Stimulated activated CD4-positive, alpha-beta T cell treated with anti-CD3 and anti-CD28 coated beads, Interleukin-1b, Interleukin-23, amount 100 ng/mL, for 48 hours (primary cell): ENCODE measurements around the gene PCTP.

Experiments used
- DNase-seq: peaks from one replicate; pipeline ENCODE4 v3.0.0-alpha.2; 2020

The PCTP gene

DNA sequence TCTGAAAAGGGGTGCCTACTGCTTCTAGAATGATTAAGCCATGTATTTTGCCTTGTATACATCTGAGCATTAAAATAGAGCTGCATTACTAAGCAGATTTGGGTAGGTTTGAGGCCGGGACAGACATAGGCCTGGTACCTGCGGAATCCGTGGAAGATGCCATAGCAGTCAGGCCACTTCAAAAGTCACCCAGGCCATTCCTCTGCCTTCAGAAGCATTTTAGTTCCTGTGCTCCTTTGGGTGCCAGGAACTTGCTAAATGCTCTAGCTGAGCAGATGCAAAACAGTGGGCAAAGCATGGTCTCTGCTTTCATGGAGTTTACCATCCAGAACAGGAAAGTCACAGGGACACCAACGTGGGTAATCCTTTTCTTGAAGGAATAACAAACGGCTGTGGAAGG, 22.5 kb upstream of the PCTP start:
- no peak for DNase-seq

DNA sequence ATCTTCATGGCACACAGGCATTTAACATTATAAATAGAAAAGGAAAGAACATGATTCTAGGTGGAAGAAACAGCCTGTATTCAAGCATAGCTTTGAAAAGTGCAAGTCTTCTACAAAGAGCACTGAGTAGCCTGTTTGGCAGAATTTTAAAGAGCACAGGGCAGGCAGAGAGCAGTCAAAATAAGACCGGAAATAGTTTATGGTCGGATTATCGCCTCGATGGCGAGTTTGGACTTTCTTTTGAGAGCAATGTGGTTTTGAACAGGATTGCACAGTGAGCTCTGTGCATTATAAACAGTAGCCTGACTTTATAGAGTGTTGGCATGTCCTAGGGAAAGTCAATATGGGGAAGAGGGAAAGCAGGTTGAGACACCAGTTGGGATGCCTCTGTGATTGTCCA, 22.0 kb upstream of the PCTP start:
- DNase-seq, result no peak

DNA sequence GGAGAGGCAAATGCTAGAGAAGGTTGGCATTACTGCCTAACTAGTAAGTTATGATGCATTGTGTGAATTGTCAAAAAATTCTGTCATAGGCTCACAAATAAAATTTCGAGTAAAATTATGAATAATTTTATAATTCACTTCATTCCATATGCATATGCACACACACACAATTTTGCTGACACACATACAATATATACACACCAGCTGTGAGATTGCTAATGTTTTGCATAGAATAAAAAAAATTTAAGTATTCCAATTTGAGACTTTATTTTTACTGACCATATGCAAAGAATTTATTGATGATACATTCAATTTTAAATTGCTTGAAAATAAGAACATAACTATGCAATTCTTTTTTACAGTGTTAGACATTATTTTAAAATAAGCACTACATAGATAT, 21.4 kb upstream of the PCTP start:
- DNase-seq, result no peak

DNA sequence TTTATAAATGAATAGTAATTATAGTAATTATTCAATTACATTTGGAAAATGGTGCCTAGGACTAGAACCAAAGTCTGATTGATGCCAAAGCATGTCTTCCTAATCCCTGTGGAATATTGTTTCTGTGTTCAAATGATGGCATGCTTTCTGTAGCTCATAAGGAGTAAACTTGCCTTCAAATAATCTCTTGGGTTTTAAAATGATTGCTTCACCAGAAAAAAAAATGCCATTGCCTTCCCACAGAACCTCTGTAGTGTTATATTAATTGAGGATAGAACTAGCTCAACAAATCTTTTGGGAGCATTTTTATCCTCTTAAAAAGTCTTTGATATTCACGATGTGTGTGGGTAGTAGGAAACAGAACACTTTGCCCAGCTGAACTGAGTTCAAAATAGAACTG, 20.5 kb upstream of the PCTP start:
- DNase-seq, result no peak

DNA sequence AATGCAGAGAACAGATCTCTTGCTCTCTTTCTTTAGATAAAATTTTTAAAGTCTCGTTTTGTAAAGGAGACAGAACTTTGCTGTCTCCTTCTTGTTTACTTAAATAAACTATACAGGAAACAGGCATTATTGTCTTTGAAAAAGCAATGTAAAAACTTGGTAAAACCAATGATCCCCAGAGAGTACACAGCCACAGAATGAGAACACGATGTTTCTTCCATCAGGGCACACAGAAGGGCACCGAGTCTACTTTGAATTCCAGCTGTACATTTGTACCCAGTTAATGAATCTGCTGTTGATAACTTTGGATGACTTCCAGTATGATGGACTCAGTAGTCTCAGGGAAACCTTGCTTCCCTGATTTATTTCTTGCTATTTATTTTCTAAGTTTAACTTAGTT, 20.0 kb upstream of the PCTP start:
- no peak for DNase-seq

DNA sequence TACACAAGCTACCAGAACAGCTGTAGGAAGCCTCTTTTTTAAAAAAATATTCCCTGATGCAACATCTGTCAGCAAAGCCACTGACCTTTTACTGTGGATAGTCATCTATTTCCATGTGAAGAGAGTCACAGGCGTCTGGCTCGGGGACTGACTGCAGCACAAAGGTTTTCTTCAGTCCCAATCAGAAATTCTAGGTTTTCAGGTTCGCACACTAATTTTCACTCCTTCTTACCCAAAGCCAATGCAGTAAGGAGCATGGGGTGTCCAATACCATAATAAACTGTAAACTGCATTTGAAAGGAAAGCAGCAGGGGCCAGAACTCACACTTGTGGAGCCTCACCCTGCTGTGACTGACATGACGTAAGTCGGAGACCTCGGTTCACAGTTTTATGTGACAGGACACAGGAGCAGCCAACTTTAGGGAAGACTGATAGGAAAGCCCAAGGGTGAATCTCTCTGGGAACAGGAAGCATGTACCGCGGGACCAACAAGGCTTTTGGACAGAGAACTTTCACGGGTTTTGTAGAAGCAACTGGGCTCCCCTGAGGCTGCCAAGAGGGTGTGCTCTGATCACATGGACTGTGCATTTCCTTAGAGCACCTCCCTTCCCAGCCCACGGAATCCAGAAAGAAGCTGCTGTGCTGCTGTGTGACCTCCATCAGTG, 19.1 kb upstream of the PCTP start:
- DNase-seq, result no peak

DNA sequence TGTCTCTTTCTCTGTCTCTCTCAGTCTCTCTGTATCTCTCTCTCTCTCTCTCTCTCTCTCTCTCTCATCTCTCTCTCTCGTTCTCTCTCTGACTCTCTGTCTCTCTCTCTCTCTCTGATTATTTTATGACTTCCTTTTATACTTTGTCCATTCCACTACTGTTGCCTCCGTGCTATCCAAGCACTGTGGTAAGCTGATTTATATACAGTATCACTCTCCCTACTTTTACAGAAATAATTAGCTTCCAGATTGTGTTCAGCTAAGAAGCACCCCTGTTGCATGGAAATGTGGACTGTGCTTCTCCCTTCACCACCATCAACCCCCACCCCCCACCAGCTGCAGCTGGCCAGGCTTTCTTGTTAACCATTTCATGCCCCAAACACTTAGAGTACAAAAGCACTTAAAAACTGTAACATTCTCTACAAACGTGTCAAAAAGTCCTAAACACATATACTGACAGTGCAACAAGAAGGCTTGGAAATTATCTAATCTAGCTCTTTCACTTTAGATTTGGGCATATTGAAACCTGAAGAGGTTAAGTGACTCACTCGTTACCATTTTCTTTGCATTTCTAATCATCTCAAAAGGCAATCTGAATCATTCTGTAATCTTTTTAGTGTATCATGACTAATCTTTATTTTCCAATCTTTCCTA, 16.6 kb upstream of the PCTP start:
- DNase-seq, result no peak

DNA sequence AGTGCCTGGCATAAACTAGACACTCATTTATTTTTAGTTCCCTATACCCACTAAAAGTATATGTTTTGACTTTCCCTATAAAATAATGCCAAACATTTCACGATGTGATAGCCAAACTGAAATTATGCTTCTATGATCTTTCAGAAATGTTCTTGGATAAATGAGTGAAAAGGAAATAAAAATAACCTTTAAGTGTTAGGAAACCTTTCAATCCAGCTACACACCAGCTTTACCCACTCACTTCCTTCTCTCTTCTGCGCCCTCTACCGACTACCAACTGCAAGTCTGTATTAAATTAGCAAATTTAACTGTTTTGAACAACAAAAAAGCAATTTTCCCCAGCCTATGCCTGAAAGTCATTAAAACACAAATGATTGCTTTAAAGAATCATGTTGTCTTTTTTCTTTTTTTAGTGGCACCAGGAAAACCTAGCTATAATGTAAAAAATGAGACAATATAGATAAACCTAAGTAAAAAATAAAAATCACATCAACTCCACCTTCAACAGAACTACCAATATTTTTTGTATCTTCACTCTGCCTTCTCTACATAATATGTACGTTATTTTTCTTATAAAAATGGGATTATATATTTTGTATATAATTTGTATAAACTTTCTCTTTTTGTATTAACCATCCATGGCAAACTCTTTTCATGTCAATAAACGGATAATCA, 15.0 kb upstream of the PCTP start:
- peak; percentile 31 for DNase-seq

DNA sequence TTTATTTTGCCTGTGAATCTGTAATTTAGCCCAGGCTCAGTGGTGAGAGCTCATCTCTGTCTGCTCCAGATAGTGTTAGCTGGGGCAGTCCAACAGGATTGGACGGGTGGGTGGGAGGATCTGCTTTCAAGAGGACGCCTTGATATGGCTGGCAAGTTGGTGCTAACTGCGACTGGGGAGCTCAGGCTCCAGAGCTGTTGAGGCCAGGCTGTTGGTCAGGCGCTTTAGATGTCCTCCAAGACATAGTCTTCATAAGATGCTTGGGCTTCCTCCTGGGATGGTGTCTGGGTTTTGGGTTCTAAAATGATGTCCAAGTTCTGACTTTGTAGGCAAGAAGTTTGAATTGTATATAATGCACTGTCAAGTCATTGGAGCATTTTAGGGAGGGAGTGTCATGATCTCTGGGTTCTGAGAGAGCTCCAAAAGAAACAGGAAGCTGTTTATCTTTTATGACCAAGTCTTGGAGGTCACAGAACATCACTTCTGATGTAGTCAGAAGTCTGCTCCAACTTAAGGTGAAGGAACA, 12.8 kb upstream of the PCTP start:
- DNase-seq, result no peak

DNA sequence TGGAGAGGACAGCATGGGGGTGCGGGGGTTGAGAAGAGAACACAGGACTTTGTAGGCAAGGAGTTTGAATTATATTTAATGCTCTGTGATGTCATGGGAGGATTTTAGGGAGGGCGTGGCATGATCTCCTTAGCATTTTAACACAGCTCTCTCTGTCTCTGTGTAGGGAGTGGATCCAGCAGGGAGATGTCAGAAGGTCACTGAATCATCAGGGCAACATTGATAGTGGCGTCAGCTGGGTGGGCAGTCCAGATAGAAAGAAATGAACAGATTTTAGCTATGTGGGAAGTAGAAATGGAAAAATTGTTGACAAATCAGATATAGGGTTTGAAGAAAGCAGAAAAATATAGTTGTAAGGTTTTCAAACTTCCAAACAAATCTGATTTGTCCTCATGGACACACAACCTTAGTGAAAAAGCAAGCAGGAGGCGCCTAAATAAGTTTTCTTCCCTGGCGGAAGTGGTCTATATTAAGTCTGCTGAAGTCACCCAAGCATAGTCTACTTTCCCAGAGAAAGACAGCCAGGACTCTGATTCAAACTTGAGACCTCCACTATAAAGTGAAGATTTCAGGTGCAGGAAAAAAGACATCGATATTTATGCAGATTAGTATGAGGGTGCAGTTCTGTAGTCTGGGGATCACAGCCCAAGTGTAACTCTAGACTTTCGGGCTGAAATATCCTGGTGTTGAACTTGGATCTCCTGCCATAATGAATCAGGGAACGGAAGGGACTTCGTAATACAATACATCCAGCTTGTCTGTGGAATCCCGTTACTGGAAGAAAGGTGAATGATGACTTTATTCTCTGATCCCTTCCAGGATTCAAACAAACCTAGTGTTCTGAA, 10.1 kb upstream of the PCTP start:
- DNase-seq, result no peak

DNA sequence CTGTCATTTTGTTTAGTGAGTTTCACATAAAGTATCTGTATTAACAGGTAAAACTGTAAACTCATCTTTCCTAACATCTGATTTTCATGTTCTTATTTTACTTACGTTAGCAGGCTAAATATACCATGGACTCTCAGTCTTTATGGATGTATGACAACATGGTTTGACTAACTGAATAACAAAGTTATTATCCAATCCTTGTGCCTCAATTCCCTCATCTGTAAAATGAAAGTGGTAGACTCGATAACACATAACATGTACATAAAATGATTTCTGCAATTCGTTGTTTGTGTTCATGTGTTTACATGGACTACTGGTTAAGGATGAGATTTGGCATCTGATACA, 9.5 kb upstream of the PCTP start:
- no peak for DNase-seq

DNA sequence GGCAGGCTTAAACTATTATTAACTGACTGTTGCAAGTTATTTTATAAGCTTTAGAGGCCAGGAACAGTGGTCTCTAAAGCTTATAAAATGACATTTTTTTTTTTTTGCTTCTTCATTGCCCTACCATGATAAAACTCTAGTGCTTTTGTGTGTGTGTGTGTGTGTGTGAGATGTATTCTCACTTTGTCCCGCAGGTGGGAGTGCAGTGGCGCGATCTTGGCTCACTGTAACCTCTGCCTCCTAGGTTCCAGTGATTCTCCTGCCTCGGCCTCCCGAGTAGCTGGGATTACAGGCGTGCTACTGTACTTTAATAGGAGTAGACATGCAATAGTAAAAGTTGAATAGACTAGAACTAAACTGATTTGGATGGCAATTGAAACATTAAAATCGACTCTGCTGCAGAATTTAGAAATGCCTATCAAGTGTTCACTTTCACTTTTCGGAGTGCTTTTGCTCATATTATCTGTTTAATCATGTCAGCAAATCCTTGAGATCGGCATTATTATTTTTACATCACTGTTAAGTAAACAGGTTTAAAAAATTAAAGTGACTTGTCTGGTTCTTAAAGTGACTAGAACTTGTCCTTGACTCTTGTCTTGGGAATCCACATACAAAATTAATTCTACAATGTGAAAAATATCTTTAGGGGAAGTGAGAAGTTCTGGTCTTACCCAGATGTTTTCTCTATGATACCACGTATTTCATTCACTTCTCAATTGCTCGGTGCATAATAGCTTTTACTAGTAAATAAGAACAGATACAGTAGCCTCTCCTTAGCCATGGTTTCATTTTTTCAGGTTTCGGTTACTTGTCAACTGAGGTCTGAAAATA, 8.4 kb upstream of the PCTP start:
- DNase-seq, result no peak

DNA sequence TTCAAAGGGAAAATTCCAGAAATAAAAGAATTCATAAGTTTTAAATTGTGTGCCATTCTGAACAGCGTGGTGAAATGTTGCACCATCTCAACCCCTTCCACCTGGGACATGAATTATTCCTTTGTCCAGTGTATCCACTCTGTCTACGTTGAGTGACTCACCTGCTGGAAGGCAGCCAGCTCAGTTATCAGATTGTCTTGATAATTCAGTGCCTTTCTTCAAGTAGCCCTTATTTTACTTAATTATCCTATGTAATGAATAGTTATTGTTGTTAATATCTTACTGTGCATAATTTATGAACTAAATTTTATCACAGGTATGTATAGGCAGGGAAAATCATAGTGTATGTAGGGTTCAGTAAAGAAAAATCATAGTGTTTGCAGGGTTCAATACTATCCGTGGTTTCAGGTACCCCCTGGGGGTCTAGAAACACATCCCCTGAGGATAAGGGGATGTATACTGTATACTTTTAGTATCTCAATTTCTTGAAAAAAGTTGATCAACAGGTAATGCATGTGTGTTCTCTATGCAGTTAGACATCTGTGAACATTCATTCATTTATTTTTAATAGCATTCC, 7.7 kb upstream of the PCTP start:
- DNase-seq, result no peak

DNA sequence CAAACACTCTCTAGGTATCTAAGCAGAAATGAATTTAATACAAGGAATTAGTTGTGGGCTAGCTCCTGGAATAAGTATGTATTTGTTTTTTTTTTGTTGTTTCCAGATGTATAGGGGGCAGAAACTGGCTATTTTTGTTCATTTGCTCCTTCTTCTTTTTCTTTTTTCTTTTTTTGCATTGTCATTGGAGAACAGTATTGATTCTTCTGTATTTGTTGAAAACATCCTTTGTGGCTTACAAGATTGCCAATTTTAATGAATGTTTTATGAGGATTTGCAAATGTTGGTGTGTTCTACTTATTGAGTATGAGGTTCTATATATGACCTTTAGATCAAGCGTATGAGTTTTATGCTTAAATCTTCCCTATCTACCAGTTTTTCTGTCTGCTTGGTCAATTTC, 5.6 kb upstream of the PCTP start:
- DNase-seq, result no peak

DNA sequence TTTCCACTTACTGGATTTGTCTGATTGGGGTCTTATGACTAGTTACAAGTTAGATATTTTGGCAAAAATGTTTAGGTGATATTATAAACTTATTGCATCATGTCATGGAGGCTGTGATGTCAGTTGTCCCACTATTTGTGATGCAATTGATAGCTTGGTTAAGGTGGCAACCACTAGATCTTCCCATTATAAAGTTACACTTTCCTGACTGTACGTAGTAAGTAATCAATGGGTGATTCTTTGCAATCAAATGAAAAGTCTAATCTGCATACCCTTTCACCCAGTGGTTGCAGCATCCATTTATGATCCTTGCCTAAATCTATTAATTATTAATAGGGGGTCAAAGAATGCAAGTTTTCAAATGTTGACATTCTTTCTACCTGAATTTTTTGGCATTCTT, 4.4 kb upstream of the PCTP start:
- DNase-seq, result no peak

DNA sequence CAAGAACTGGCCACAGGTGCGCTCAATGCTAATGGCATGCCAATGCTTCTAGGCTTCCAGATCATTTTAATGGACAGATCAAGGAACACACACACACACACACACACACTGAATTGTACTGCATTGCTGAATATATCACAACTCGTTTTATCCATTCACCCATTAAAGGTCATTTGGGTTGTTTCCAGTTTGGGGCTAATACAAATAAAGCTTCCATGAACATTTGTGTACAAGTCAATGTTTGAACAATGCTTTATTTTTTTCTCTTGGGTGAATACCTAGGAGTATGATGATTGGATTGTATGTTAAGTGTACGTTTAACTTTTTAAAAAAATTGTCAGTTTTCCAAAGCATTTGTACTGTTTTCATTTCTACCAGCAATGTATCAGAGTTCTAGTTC, 3.6 kb upstream of the PCTP start:
- no peak for DNase-seq

DNA sequence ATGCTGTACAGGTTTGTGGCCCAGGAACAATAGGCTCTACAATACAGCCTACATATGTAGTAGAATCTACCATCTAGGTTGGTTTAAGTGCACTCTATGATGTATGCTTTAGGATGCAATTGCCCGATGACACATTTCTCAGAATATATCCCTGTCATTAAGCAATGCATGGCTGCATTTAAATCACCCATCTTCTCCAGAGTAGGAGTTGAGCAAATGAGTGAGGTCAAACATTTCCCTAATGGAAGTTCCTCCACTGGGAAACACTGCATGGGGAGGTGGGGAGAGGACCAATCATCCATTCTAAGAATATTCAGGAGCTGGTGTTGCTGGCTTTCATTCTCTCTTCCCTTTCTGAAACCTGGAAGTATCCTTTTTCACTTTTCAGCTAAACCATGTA, 2.0 kb upstream of the PCTP start:
- DNase-seq, result no peak

DNA sequence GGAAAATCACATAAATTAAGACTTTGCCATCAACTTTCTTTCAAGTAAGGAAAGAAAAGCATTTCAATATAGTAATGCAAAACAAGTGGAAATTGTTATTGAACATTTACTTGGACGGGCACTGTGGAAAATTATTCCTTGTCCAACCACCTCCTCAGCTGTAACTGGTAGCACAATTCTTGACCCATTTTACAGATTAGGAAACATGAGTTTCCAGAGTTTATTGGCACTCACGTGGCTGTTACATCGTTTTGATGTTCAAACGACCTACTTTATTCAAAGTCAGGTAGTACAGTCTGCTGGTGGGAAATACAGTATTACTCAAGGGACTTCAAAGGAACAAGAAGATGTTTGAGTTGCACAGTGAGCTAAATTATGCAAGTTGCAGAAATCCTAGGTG, 866 bp upstream of the PCTP start:
- no peak for DNase-seq

DNA sequence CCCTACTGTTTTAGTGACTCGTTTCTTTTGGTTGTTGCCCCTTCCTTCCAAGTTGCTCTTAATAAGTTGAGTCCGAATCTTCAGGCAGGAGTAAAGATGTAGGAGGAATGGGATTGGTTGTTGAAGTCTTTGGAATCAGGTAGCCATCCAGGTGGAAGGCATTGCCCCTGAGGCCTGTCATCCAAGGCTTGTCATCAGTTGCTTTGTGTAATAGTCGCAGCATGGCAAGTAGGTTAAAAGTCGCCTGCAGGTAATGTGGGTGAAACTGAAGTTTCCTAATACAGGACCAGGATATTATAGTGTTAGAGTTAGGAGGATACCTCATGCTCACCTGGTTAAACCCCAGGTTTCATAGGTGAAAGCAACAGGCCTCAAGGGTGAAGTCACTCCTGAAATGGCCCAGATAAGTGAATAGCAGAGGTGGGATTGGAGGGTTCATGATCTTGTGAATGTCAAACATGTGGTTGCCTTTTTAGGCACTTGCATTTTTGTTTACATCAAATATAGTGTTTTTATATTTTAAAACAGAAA, 934 bp downstream of the PCTP start:
- no peak for DNase-seq

DNA sequence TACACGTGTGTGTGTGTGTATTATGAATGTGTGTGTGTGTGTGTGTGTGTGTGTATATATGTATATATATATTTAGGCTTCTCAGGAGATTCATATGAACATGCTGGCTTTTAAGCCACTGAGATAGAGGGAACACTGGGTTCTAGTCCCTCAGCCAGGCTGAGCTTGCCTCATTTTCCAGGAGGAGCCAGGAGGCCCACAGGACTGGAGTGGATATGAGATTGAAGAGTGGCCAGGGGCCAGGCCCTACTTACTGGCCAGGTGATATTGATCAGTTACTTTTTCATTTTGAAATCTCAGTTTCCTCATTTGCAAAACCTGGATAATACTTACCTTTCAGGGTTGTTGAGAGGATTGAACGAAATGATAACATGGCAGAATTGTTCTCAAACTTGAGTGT, 5.8 kb downstream of the PCTP start:
- DNase-seq, result no peak

DNA sequence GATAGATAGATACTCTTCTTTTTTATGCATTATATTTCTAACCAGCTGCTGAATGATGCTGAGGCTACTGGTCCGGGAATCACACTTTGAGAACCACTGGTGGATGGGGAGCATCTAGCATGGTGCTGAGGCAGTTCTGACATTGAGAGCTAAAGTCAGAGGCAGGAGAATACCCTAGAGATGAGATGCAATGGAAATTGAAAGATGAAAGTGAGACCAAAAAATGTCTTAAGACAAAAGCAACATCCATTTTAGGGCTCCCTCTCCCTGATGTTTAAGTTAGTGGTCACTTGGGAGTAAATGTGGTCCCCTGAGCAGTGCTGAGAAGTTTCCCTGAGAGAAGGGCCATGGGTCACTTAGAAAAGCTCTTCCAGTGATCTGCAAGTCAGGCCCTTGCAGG, 6.8 kb downstream of the PCTP start:
- no peak for DNase-seq

DNA sequence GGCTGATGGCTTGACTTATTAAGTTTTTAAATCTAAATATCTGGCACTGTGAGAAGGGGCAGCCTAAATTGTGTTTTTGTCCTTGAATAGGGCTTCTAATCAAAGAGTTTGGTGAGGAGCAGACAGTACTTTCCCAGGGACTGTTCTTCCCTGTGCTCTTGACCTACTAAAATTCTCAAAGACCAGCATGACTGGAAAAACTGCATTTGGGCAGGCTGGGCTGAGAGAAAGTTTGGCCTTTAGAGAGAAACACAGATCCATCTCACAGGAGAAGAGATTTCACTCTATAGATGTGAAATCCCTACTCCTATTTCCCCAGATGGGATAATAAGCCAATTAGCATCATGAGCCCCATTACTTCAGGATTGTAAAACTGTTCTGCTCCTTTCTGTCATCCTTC, 7.3 kb downstream of the PCTP start:
- DNase-seq, result no peak
